Measurements from ENCODE around the gene NCKAP5. TPM values are rescaled to one million over a fixed set of nuclear protein-coding genes. Genes with fewer than 3 reads are reported as not detected.

NCKAP5 gene
- total RNA-seq, 1 donor from 2014 or later: 0.46 TPM

DNA sequence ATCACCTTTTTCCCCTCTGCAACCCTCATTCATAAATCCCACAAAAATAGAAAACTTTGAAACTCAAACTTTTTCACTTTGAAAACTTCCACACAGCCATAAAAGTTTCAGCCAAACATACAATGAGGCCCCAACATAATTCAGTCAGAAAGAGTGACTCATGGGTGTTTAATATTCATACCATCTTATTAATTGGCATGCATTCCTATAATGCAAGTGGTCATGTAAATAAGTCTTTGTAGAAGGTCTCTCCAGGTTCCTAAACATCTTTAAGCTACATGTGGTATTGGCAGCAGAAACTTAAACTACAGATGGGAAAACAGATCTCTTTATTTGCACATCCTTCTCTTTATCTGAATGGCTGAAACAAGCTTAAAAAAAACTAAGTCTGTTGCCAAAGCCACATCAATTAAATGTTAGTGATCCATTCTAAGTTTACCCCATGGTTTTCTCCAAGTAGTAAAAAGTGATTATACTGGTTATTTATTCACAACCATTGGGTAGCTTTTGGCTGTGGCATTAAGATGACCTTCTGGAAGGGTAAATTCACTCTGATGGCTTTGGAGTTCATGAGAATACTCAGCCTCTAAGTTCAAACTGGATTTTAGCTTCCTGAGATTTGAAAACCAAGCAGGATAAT lies 828.1 kb downstream of the NCKAP5 start:
- no peak overlapping the region for H3K4me3 Mint-ChIP-seq (ENCODE audit: unreplicated experiment)
- H3K27ac Mint-ChIP-seq (ENCODE audit: unreplicated experiment): no peak overlapping the region
- TF ChIP-seq, protein P1, sequence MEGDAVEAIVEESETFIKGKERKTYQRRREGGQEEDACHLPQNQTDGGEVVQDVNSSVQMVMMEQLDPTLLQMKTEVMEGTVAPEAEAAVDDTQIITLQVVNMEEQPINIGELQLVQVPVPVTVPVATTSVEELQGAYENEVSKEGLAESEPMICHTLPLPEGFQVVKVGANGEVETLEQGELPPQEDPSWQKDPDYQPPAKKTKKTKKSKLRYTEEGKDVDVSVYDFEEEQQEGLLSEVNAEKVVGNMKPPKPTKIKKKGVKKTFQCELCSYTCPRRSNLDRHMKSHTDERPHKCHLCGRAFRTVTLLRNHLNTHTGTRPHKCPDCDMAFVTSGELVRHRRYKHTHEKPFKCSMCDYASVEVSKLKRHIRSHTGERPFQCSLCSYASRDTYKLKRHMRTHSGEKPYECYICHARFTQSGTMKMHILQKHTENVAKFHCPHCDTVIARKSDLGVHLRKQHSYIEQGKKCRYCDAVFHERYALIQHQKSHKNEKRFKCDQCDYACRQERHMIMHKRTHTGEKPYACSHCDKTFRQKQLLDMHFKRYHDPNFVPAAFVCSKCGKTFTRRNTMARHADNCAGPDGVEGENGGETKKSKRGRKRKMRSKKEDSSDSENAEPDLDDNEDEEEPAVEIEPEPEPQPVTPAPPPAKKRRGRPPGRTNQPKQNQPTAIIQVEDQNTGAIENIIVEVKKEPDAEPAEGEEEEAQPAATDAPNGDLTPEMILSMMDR (IDR thresholded peaks at IDR 0.05): no peak
- H3K36me3 Mint-ChIP-seq (ENCODE audit: unreplicated experiment): no peaks in the 10 kb centered on the region
- H3K27me3 Mint-ChIP-seq (ENCODE audit: unreplicated experiment): no peaks in the 10 kb centered on the region
- no peaks in the 10 kb centered on the region for H3K4me1 Mint-ChIP-seq (ENCODE audit: unreplicated experiment)
- H3K9me3 Mint-ChIP-seq (ENCODE audit: unreplicated experiment): peaks cover 17% of the 10 kb centered on the region
- no peak for DNase-seq (ENCODE audit: extremely low spot score, unreplicated experiment)

GRCh38 chr2:132738223-132738622 lies 830.0 kb downstream of the NCKAP5 start:
- no peaks in the 10 kb centered on the region for H3K4me1 Mint-ChIP-seq (ENCODE audit: unreplicated experiment)

GRCh38 chr2:132736059-132736458 lies 832.2 kb downstream of the NCKAP5 start:
- TF ChIP-seq, protein P1 (IDR thresholded peaks at IDR 0.05): no peak
- H3K9me3 Mint-ChIP-seq (ENCODE audit: unreplicated experiment): peaks cover 12% of the 10 kb centered on the region
- no peak overlapping the region for H3K4me3 Mint-ChIP-seq (ENCODE audit: unreplicated experiment)
- no peaks in the 10 kb centered on the region for H3K4me1 Mint-ChIP-seq (ENCODE audit: unreplicated experiment)
- H3K27ac Mint-ChIP-seq (ENCODE audit: unreplicated experiment): no peak overlapping the region
- no peaks in the 10 kb centered on the region for H3K36me3 Mint-ChIP-seq (ENCODE audit: unreplicated experiment)
- no peak for DNase-seq (ENCODE audit: extremely low spot score, unreplicated experiment)
- no peaks in the 10 kb centered on the region for H3K27me3 Mint-ChIP-seq (ENCODE audit: unreplicated experiment)

More at GRCh38 chr2:132738223-132738622, 830.0 kb downstream of the NCKAP5 start:
- TF ChIP-seq, protein P1 (IDR thresholded peaks at IDR 0.05): no peak
- Mint-ChIP-seq H3K9me3 (ENCODE audit: unreplicated experiment) (peaks cover 6% of the 10 kb centered on the region), H3K4me3 (ENCODE audit: unreplicated experiment) (no peak overlapping the region), H3K36me3 (ENCODE audit: unreplicated experiment) (no peaks in the 10 kb centered on the region), H3K27ac (ENCODE audit: unreplicated experiment) (no peak overlapping the region), H3K27me3 (ENCODE audit: unreplicated experiment) (no peaks in the 10 kb centered on the region)
- no peak for DNase-seq (ENCODE audit: extremely low spot score, unreplicated experiment)

GRCh38 chr2:132734961-132735360 lies 833.3 kb downstream of the NCKAP5 start:
- Mint-ChIP-seq H3K27ac (ENCODE audit: unreplicated experiment) (no peak overlapping the region), H3K9me3 (ENCODE audit: unreplicated experiment) (peaks cover 15% of the 10 kb centered on the region), H3K4me1 (ENCODE audit: unreplicated experiment) (no peaks in the 10 kb centered on the region), H3K36me3 (ENCODE audit: unreplicated experiment) (no peaks in the 10 kb centered on the region), H3K4me3 (ENCODE audit: unreplicated experiment) (no peak overlapping the region), H3K27me3 (ENCODE audit: unreplicated experiment) (no peaks in the 10 kb centered on the region)
- TF ChIP-seq, protein P1 (IDR thresholded peaks at IDR 0.05): no peak
- DNase-seq (ENCODE audit: extremely low spot score, unreplicated experiment): no peak

DNA sequence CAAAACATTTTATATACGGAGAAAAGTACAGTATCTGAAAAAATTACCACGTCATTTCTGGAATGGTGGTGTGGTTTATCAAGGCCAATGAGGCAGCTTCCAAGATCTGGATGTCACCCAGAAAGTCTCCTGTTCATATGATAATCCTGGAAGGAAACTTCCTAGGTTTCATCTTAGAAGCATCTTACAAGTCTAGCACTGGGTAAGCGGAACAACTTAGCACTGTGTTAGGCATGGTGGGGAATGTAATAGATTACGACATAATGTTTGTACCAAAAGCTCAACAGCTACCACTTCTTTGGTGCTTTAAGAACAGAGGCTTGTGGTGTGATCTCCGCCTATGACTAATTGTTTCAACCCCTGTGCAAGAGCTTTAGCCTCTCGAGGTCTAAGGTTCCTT lies 835.2 kb downstream of the NCKAP5 start:
- no peaks in the 10 kb centered on the region for H3K27me3 Mint-ChIP-seq (ENCODE audit: unreplicated experiment)
- H3K4me1 Mint-ChIP-seq (ENCODE audit: unreplicated experiment): no peaks in the 10 kb centered on the region
- H3K27ac Mint-ChIP-seq (ENCODE audit: unreplicated experiment): no peak overlapping the region
- H3K4me3 Mint-ChIP-seq (ENCODE audit: unreplicated experiment): no peak overlapping the region
- TF ChIP-seq, protein P1 (IDR thresholded peaks at IDR 0.05): no peak
- DNase-seq (ENCODE audit: extremely low spot score, unreplicated experiment): no peak
- no peaks in the 10 kb centered on the region for H3K36me3 Mint-ChIP-seq (ENCODE audit: unreplicated experiment)
- peaks cover 15% of the 10 kb centered on the region for H3K9me3 Mint-ChIP-seq (ENCODE audit: unreplicated experiment)

Data from osteocyte (in vitro differentiated cells).